Measurements from ENCODE around the gene U2AF1L4.
A peak's percentile ranks its signal among the peaks of the same experiment; 100 is the strongest.

Gene U2AF1L4

DNA sequence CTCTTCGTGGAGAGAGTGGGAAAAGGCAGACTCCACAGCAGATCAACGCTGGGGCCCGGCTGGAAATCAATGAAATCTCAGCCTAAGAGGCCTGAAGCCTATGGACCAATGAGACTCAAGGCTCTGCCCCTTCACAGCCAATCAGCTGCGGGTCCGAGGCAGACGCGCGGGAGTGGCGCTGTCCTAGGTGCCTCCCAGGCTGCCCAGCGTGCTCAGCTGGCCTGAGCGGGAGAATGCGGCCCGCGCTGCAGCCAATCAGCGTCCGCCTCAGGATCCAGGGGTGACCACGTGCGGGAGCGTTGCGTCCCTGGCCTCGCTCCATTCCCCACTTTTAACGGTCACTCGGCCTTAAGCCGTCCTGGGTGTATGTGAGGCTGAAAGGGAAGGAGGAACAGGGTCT lies 41.0 kb downstream of the U2AF1L4 start, which contains the start of gene ZBTB32:
Gene ZBTB32 (plus strand): TSS at position 341 of the 400 bp plus-strand sequence. CDS start 10,069 bp downstream, outside the sequence.
- no peak for DNase-seq

DNA sequence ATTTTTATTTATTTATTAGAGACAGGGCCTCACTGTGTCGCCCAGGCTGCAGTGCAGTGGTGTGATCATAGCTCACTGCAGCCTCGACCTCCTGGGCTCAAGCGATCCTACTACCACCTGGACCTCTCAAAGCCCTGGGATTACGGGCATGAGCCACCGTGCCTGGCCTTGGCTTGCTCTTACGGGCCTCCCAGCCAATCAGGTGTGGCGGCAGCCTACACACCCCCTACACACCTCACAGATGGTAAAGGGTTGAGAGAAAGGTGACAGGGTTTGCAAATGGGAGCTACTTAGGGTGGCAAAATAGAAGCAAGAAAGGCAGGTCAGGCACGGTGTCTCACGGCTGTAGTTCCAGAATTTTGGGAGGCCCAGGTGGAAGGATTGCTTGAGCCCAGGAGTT lies 41.9 kb downstream of the U2AF1L4 start:
- DNase-seq: no peak

DNA sequence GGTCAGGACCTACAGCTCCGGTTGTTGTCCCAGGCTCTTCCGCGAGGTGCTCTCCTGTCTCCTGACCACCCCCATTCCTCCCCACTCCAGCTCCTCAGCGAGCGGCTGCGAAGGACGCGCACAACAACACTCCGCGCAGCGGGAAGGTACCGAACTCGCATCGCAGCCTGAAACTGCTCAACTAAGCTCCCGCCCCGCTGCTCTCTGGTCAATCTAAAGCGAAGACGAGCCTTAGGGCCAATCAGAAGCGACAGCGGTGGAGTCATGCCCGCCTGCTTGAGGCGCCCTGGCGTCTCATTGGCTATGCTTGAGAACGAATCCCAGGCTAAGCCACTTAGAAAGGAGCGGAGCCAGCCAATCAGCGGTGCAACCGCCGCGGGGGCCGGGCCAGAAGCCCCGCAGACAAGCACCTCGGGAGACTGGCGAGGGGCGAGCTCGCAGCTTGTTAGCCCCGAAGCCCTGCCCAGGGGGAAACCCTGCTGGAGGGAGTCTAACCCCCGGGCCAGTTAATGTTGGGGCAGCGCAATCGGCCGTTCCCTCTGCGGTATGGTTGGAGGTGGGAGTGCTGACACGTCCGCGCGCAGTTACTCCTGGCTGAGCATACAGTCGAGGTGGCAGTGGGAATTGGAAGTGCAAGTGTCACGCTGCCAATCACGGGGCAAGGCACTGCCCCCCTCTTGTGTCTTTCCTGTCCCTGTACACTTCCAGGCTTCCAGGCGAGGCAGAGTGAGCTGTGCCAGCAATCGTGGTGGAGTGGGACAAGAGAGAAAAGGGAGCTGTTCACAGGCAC lies 42.8 kb downstream of the U2AF1L4 start:
- DNase-seq: peak; percentile 99

- no peak for DNase-seq
These were observed 48.4 kb downstream of the U2AF1L4 start for GRCh38 chr19:35696835-35697234.

- no peak for DNase-seq
These were observed 49.3 kb downstream of the U2AF1L4 start for GRCh38 chr19:35695895-35696422.

DNA sequence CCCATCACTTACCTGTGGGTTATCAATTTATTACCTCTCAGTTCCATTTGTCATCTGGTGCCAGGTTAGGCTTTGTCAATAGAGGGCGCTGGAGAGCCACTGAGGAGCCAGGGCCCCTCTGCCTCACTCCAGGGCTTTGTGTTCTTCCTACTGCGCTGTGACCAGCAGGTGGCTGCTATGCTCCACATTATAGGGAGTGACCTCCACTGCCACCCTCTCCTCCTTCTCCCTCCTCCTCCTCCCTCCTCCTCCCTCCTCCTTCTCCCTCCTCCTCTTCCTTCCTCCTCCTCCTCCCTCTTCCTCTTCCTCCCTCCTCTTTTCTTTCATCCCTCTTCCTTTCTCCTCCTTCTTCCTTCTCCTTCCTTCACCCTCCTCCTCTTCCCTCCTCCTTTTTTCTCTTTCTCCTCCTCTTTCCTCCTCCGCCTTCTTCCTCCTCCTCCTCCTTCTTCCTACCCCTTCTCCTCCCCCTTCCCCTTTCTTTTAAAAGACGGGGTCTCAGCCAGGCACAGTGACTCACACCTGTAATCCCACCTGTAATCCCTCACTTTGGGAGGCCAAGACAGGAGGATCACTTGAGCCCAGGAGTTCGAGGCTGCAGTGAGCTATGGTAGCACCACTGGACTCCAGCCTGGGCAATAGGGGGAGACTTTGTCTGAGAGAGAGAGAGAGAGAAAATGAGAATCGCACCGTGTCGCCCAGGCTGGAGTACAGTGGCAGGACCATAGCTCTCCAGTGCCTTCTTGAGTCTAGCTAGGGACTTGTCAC lies 51.2 kb downstream of the U2AF1L4 start:
- peak; percentile 82 for DNase-seq

- no peak for DNase-seq
These were observed 51.8 kb downstream of the U2AF1L4 start for GRCh38 chr19:35693422-35693821.

Measured in NCI-H1694 treated with DMSO at 0.1 percent for 48 hours (cell line).